Measurements from ENCODE around the gene GPRASP1.

The GPRASP1 gene

GRCh38 chrX:102651242-102652011 is at the start of gene GPRASP1:
TSS of gene GPRASP1 (plus strand) at chrX:102651483. CDS start at chrX:102653914, 2,431 bp downstream.
- TF ChIP-seq CTCF (IDR thresholded peaks at IDR 0.05; ENCODE audit: insufficient read depth, low read depth, low read length, missing control alignments), result no peak
- DNase-seq (ENCODE audit: low read depth), result no peak
- no peak within 1 kb of the TSS for H3K4me3 ChIP-seq (ENCODE audit: low read depth, low read length)

- no peak for TF ChIP-seq CTCF (IDR thresholded peaks at IDR 0.05; ENCODE audit: insufficient read depth, low read depth, low read length, missing control alignments)
- no peak for DNase-seq (ENCODE audit: low read depth)
- H3K4me3 ChIP-seq (ENCODE audit: low read depth, low read length), result no peak overlapping the region
Observed at GRCh38 chrX:102604327-102604726, 47.0 kb upstream of the GPRASP1 start.

GRCh38 chrX:102606115-102606514 is 45.2 kb upstream of the GPRASP1 start:
- no peak for TF ChIP-seq CTCF (IDR thresholded peaks at IDR 0.05; ENCODE audit: insufficient read depth, low read depth, low read length, missing control alignments)
- DNase-seq (ENCODE audit: low read depth), result no peak
- H3K4me3 ChIP-seq (ENCODE audit: low read depth, low read length), result no peak overlapping the region

GRCh38 chrX:102610905-102611304 is 40.4 kb upstream of the GPRASP1 start:
- no peak for DNase-seq (ENCODE audit: low read depth)
- no peak for TF ChIP-seq CTCF (IDR thresholded peaks at IDR 0.05; ENCODE audit: insufficient read depth, low read depth, low read length, missing control alignments)
- H3K4me3 ChIP-seq (ENCODE audit: low read depth, low read length), result no peak overlapping the region

GRCh38 chrX:102624105-102624504 is 27.2 kb upstream of the GPRASP1 start:
- no peak for TF ChIP-seq CTCF (IDR thresholded peaks at IDR 0.05; ENCODE audit: insufficient read depth, low read depth, low read length, missing control alignments)
- no peak for DNase-seq (ENCODE audit: low read depth)
- no peak overlapping the region for H3K4me3 ChIP-seq (ENCODE audit: low read depth, low read length)

DNA sequence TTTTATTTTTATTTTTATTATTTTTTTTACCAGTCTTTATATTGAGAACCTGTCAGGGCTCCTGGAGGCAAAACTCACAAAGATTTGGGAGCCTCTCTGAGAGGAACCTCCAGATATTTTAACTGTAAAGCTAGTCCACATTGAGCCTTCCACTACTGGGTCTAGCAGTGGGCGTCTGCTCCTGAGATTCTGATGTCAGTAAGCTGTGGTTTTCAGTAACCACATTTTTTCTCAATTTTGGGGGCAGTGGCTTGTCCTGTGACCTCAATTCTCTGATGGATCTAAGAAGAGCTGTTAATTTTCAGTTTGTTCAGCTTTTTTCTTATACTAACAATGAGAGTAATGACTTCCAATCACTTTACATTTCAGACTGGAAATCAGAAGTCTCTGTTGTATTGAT is 23.6 kb upstream of the GPRASP1 start:
- no peak for TF ChIP-seq CTCF (IDR thresholded peaks at IDR 0.05; ENCODE audit: insufficient read depth, low read depth, low read length, missing control alignments)
- no peak for DNase-seq (ENCODE audit: low read depth)
- H3K4me3 ChIP-seq (ENCODE audit: low read depth, low read length), result no peak overlapping the region

DNA sequence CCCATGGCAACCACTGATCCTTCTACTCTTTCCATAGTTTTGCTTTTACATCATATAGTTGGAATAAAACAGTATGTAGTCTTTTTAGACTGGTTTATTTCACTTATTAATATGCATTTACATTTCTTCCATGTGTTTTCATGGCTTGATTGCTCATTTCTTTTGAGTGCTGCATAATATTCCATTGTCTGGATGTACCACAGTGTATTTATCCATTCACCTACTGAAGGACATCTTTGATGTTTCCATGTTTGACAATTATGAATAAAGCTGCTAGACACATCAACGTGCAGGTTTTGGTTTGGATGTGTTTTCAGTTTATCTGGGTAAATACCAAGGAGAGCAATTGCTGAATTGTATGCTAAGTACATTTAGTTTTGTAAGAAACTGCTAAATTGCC is 13.7 kb upstream of the GPRASP1 start:
- DNase-seq (ENCODE audit: low read depth), result no peak
- TF ChIP-seq CTCF (IDR thresholded peaks at IDR 0.05; ENCODE audit: insufficient read depth, low read depth, low read length, missing control alignments), result no peak
- no peak overlapping the region for H3K4me3 ChIP-seq (ENCODE audit: low read depth, low read length)

Measured in GM12865 (cell line).